Keratinocyte (primary cell): ENCODE measurements around the gene ASTL. TPM values are rescaled to one million over a fixed set of nuclear protein-coding genes. Genes with fewer than 3 reads are reported as not detected.

ENCODE experiments used
- DNase-seq: peaks from one replicate; pipeline ENCODE4 v3.0.0-alpha.2; 2011; ENCODE audit warnings: low read depth, missing footprints, low spot score
- FAIRE-seq: peaks from 2 replicates; lab custom pipeline; 2011; peaks lifted over from hg19 to GRCh38; lab: Jason Lieb, UNC
- H2AFZ ChIP-seq: 2 replicates; pipeline ENCODE4 v1.6.0; 2012; ENCODE audit warnings: low read length, control low read depth, inconsistent platforms; ENCODE audit not compliant: control insufficient read depth
- H3K27ac ChIP-seq: 2 replicates; pipeline ENCODE4 v1.5.1; 2011; ENCODE audit warnings: low read length; ENCODE audit not compliant: control insufficient read depth, insufficient read depth
- H3K27me3 ChIP-seq: 3 replicates; pipeline ENCODE4 v1.6.0; 2011; ENCODE audit warnings: low read length; ENCODE audit not compliant: control insufficient read depth, insufficient read depth; ENCODE audit errors: extremely low read depth
- H3K36me3 ChIP-seq, 2 experiments: 2 replicates in 1 of 2; 3 replicates in 1 of 2; pipeline ENCODE4 v1.5.1; 2011; ENCODE audit warnings: low read length in 2 of 2, mild to moderate bottlenecking in 1 of 2; ENCODE audit not compliant: control insufficient read depth in 2 of 2, insufficient read depth in 2 of 2; ENCODE audit errors: extremely low read depth in 1 of 2
- H3K4me1 ChIP-seq: 3 replicates; pipeline ENCODE4 v1.5.1; 2011; ENCODE audit warnings: low read length; ENCODE audit not compliant: control insufficient read depth, insufficient read depth; ENCODE audit errors: extremely low read depth
- H3K4me2 ChIP-seq: 3 replicates; pipeline ENCODE4 v1.6.0; 2011; ENCODE audit warnings: low read depth, low read length; ENCODE audit not compliant: control insufficient read depth, insufficient read depth; ENCODE audit errors: extremely low read depth
- H3K4me3 ChIP-seq, 3 experiments: fragments of 200-600 bp in 1 of 3; sonication (generic) in 1 of 3; 2 replicates in 2 of 3; 3 replicates in 1 of 3; pipeline ENCODE4 v1.5.1; 2011 to 2016; ENCODE audit warnings: low read length in 3 of 3, mild to moderate bottlenecking in 3 of 3, control low read depth in 2 of 3, inconsistent platforms in 1 of 3, low read depth in 1 of 3, mixed read lengths in 1 of 3, mixed run types in 1 of 3, moderate library complexity in 1 of 3; ENCODE audit not compliant: control insufficient read depth in 2 of 3, insufficient read depth in 2 of 3; ENCODE audit errors: extremely low read depth in 1 of 3
- H3K79me2 ChIP-seq: 2 replicates; pipeline ENCODE4 v1.6.0; 2012; ENCODE audit warnings: low read length; ENCODE audit not compliant: control insufficient read depth, insufficient read depth
- H3K9ac ChIP-seq: 3 replicates; pipeline ENCODE4 v1.6.0; 2011; ENCODE audit warnings: low read length; ENCODE audit not compliant: control insufficient read depth, insufficient read depth; ENCODE audit errors: extremely low read depth
- H3K9me1 ChIP-seq: 3 replicates; pipeline ENCODE4 v1.6.0; 2011; ENCODE audit warnings: low read length; ENCODE audit not compliant: control insufficient read depth, insufficient read depth; ENCODE audit errors: extremely low read depth
- H3K9me3 ChIP-seq: 2 replicates; pipeline ENCODE4 v1.5.1; 2012; ENCODE audit warnings: low read depth, low read length; ENCODE audit not compliant: control insufficient read depth
- H4K20me1 ChIP-seq: 3 replicates; pipeline ENCODE4 v1.6.0; 2011; ENCODE audit warnings: low read length; ENCODE audit not compliant: control insufficient read depth, insufficient read depth; ENCODE audit errors: extremely low read depth
- CTCF ChIP-seq, 3 experiments: IDR thresholded peaks in 1 of 3; conservative IDR thresholded peaks in 1 of 3; optimal IDR thresholded peaks in 1 of 3; 2 replicates in 2 of 3; 3 replicates in 1 of 3; pipeline versions ENCODE3 to v1.5.1; 2011; ENCODE audit warnings: low read length in 3 of 3, mild to moderate bottlenecking in 3 of 3, moderate library complexity in 2 of 3, control low read depth in 1 of 3, inconsistent platforms in 1 of 3; ENCODE audit not compliant: insufficient read depth in 2 of 3; ENCODE audit errors: extremely low read depth in 1 of 3
- EZH2 ChIP-seq: IDR thresholded peaks from one replicate; pipeline ENCODE4 v1.6.1; 2012; ENCODE audit warnings: inconsistent platforms, mild to moderate bottlenecking, low read length, moderate library complexity
- dilution Hi-C: fragments of 300-500 bp; cut with MboI; formaldehyde crosslinking; loops from one replicate; pipeline ENCODE4 v1.7.0; 2020; ENCODE audit warnings: low sequenced_read_pairs; ENCODE audit not compliant: extremely low pct_ligation_motif_present
- polyA plus RNA-seq, 5 experiments: library from polyadenylated mRNA; depleted of rRNA in 3 of 5; stranded (reverse) in 3 of 5; stranded (forward) in 1 of 5; unstranded in 1 of 5; fragments of >200 nt; gene quantifications; 1 replicate in 1 of 5; 2 replicates in 3 of 5; 3 replicates in 1 of 5; pipeline versions ENCODE4 v1.2.1 to v1.2.3, GENCODE V29; 2011 to 2012; ENCODE audit warnings: missing spikeins in 2 of 5, low read depth in 1 of 5, low replicate concordance in 1 of 5

Gene ASTL
- polyA plus RNA-seq, 1 donor (not counting 4 experiments of a cell fraction or from before 2014, with no cell fraction given), result not detected

GRCh38 chr2:96167407-96168013, 29.2 kb upstream of the ASTL start:
- dilution Hi-C loops, result no loop called here
- TF ChIP-seq CTCF (optimal IDR thresholded peaks at IDR 0.05 in 1 of 3, IDR thresholded peaks at IDR 0.05 in 1 of 3, conservative IDR thresholded peaks at IDR 0.05 in 1 of 3; ENCODE audit: extremely low read depth in 1 of 3, insufficient read depth in 2 of 3, low read length in 3 of 3) (no peak), EZH2 (no peak)
- no peak overlapping the region for H2AFZ ChIP-seq
- no peak for FAIRE-seq
- H3K9ac ChIP-seq, result no peak overlapping the region
- no peaks in the 10 kb centered on the region for H3K36me3 ChIP-seq
- H3K9me1 ChIP-seq, result no peaks in the 10 kb centered on the region
- H3K79me2 ChIP-seq, result no peaks in the 10 kb centered on the region
- H4K20me1 ChIP-seq, result no peaks in the 10 kb centered on the region
- H3K4me1 ChIP-seq, result no peaks in the 10 kb centered on the region
- no peak overlapping the region for H3K27ac ChIP-seq
- no peaks in the 10 kb centered on the region for H3K27me3 ChIP-seq
- H3K4me2 ChIP-seq, result no peak overlapping the region
- H3K4me3 ChIP-seq, result no peak overlapping the region
- no peak for DNase-seq
- H3K9me3 ChIP-seq, result no peaks in the 10 kb centered on the region

- FAIRE-seq (no peak), DNase-seq (no peak)
- dilution Hi-C loops, result no loop called here
- Histone ChIP-seq H3K79me2 (no peaks in the 10 kb centered on the region), H3K27me3 (no peaks in the 10 kb centered on the region), H3K4me1 (no peaks in the 10 kb centered on the region), H3K4me2 (no peak overlapping the region), H3K4me3 (no peak overlapping the region), H3K9me3 (no peaks in the 10 kb centered on the region), H3K9me1 (no peaks in the 10 kb centered on the region), H4K20me1 (no peaks in the 10 kb centered on the region), H2AFZ (no peak overlapping the region), H3K9ac (no peak overlapping the region), H3K36me3 (no peaks in the 10 kb centered on the region), H3K27ac (no peak overlapping the region)
- TF ChIP-seq CTCF (optimal IDR thresholded peaks at IDR 0.05 in 1 of 3, IDR thresholded peaks at IDR 0.05 in 1 of 3, conservative IDR thresholded peaks at IDR 0.05 in 1 of 3; ENCODE audit: extremely low read depth in 1 of 3, insufficient read depth in 2 of 3, low read length in 3 of 3) (no peak), EZH2 (no peak)
Observed at GRCh38 chr2:96164459-96165184, 26.3 kb upstream of the ASTL start.
